ENCODE data around the gene FOXC2. TPM values are rescaled to one million over a fixed set of nuclear protein-coding genes. Genes with fewer than 3 reads are reported as not detected.

The FOXC2 gene
- total and polyA plus RNA-seq, 2 of the 13 experiments (the other 11 are each of a cell fraction or from before 2014, with no cell fraction given) = not detected

- TF ChIP-seq, protein P1, sequence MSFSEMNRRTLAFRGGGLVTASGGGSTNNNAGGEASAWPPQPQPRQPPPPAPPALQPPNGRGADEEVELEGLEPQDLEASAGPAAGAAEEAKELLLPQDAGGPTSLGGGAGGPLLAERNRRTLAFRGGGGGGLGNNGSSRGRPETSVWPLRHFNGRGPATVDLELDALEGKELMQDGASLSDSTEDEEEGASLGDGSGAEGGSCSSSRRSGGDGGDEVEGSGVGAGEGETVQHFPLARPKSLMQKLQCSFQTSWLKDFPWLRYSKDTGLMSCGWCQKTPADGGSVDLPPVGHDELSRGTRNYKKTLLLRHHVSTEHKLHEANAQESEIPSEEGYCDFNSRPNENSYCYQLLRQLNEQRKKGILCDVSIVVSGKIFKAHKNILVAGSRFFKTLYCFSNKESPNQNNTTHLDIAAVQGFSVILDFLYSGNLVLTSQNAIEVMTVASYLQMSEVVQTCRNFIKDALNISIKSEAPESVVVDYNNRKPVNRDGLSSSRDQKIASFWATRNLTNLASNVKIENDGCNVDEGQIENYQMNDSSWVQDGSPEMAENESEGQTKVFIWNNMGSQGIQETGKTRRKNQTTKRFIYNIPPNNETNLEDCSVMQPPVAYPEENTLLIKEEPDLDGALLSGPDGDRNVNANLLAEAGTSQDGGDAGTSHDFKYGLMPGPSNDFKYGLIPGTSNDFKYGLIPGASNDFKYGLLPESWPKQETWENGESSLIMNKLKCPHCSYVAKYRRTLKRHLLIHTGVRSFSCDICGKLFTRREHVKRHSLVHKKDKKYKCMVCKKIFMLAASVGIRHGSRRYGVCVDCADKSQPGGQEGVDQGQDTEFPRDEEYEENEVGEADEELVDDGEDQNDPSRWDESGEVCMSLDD (CRISPR knock-in tag; IDR thresholded peaks at IDR 0.05; ENCODE audit: borderline replicate concordance) = no peak
- no peak for TF ChIP-seq ZNF383 (CRISPR knock-in tag; IDR thresholded peaks at IDR 0.05; ENCODE audit: borderline replicate concordance)
- no peak for TF ChIP-seq ZSCAN20 (CRISPR knock-in tag; IDR thresholded peaks at IDR 0.05; ENCODE audit: borderline replicate concordance)
- TF ChIP-seq ZBTB20 (CRISPR knock-in tag; IDR thresholded peaks at IDR 0.05; ENCODE audit: borderline replicate concordance, low read depth) = 0 out of 2 replicates have a peak, but pooled peaks have one; percentile 2
- peak; percentile 24; the same call in 1 of the 2 replicates for TF ChIP-seq FUBP1 (CRISPR knock-in tag; IDR thresholded peaks at IDR 0.05; ENCODE audit: borderline replicate concordance)
- TF ChIP-seq ZNF547 (CRISPR knock-in tag; IDR thresholded peaks at IDR 0.05) = no peak
- no peak for TF ChIP-seq ZNF616 (CRISPR knock-in tag; IDR thresholded peaks at IDR 0.05; ENCODE audit: low read depth)
- no peak for TF ChIP-seq AKAP8 (CRISPR knock-in tag; IDR thresholded peaks at IDR 0.05)
- TF ChIP-seq TCF12 (IDR thresholded peaks at IDR 0.05) = no peak
- no peak for TF ChIP-seq TCF12 (CRISPR knock-in tag; IDR thresholded peaks at IDR 0.05)
- TF ChIP-seq YEATS2 (CRISPR knock-in tag; IDR thresholded peaks at IDR 0.05; ENCODE audit: borderline replicate concordance) = no peak
- TF ChIP-seq ZNF569 (CRISPR knock-in tag; IDR thresholded peaks at IDR 0.05; ENCODE audit: borderline replicate concordance) = no peak
- no peak for TF ChIP-seq ZNF784 (CRISPR knock-in tag; IDR thresholded peaks at IDR 0.05; ENCODE audit: borderline replicate concordance)
- TF ChIP-seq HMG20A (CRISPR knock-in tag; IDR thresholded peaks at IDR 0.05; ENCODE audit: borderline replicate concordance) = no peak
- TF ChIP-seq, protein P2, sequence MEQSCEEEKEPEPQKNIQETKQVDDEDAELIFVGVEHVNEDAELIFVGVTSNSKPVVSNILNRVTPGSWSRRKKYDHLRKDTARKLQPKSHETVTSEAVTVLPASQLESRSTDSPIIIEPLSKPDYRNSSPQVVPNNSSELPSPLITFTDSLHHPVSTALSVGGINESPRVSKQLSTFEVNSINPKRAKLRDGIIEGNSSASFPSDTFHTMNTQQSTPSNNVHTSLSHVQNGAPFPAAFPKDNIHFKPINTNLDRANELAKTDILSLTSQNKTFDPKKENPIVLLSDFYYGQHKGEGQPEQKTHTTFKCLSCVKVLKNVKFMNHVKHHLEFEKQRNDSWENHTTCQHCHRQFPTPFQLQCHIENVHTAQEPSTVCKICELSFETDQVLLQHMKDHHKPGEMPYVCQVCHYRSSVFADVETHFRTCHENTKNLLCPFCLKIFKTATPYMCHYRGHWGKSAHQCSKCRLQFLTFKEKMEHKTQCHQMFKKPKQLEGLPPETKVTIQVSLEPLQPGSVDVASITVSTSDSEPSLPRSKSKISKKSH (CRISPR knock-in tag; IDR thresholded peaks at IDR 0.05; ENCODE audit: borderline replicate concordance) = no peak
Observed at GRCh38 chr16:86554599-86554916, 12.1 kb upstream of the FOXC2 start (continued).
